OCI-LY1 (cell line): ENCODE results near the gene PLCG1.

Experiments used
- H2AFZ ChIP-seq: fragments of 200-600 bp; sonication (generic), shearing (Covaris generic); 2 replicates; pipeline ENCODE4 v1.6.0; 2014; ENCODE audit warnings: antibody characterized with exemption, mild to moderate bottlenecking, low read length
- H3F3A ChIP-seq: fragments of 200-600 bp; sonication (generic), shearing (Covaris generic); 2 replicates; pipeline ENCODE4 v1.6.0; 2014; ENCODE audit warnings: mild to moderate bottlenecking, antibody characterized with exemption, low read length, moderate library complexity; ENCODE audit not compliant: insufficient read depth
- H3K27ac ChIP-seq: fragments of 200-600 bp; sonication (generic); 2 replicates; pipeline ENCODE4 v1.5.1; 2014; ENCODE audit warnings: low read length, mixed run types, mild to moderate bottlenecking, low read depth; ENCODE audit not compliant: poor library complexity, severe bottlenecking
- H3K27me3 ChIP-seq: fragments of 200-600 bp; sonication (generic); 2 replicates; pipeline ENCODE4 v1.6.0; 2014; ENCODE audit warnings: antibody characterized with exemption, mild to moderate bottlenecking, low read length, moderate library complexity; ENCODE audit not compliant: insufficient read depth
- H3K36me3 ChIP-seq: fragments of 200-600 bp; sonication (generic); 2 replicates; pipeline ENCODE4 v1.6.1; 2014; ENCODE audit warnings: mild to moderate bottlenecking, antibody characterized with exemption, low read length, moderate library complexity, mixed read lengths; ENCODE audit not compliant: insufficient read depth
- H3K4me1 ChIP-seq: fragments of 200-600 bp; sonication (generic); 2 replicates; pipeline ENCODE4 v1.5.1; 2014; ENCODE audit warnings: mild to moderate bottlenecking, low read length, moderate library complexity; ENCODE audit not compliant: insufficient read depth, severe bottlenecking
- H3K4me2 ChIP-seq: fragments of 200-600 bp; sonication (generic), shearing (Covaris generic); 2 replicates; pipeline ENCODE4 v1.6.1; 2014; ENCODE audit warnings: low read length
- H3K4me3 ChIP-seq: fragments of 200-600 bp; sonication (generic); 2 replicates; pipeline ENCODE4 v1.5.1; 2014; ENCODE audit warnings: low read length, low read depth, mild to moderate bottlenecking, mixed read lengths; ENCODE audit not compliant: poor library complexity, severe bottlenecking
- H3K79me2 ChIP-seq: fragments of 200-600 bp; shearing (Covaris generic); 2 replicates; pipeline ENCODE4 v1.6.1; 2016; ENCODE audit warnings: mixed run types, low read length, mixed read lengths; ENCODE audit not compliant: insufficient read depth
- H3K9ac ChIP-seq: fragments of 200-600 bp; sonication (generic), shearing (Covaris generic); 2 replicates; pipeline ENCODE4 v1.6.1; 2014; ENCODE audit warnings: mild to moderate bottlenecking, low read length, mixed read lengths
- H3K9me2 ChIP-seq: fragments of 200-600 bp; sonication (generic), shearing (Covaris generic); 2 replicates; pipeline ENCODE4 v1.6.1; 2014; ENCODE audit warnings: low read depth, mild to moderate bottlenecking, low read length, mixed read lengths
- H3K9me3 ChIP-seq: fragments of 200-600 bp; shearing (Covaris generic); 2 replicates; pipeline ENCODE4 v1.6.1; 2014; ENCODE audit warnings: low read length, mixed read lengths
- H4K20me1 ChIP-seq: fragments of 200-600 bp; sonication (generic), shearing (Covaris generic); 2 replicates; pipeline ENCODE4 v1.6.0; 2016; ENCODE audit warnings: mild to moderate bottlenecking, low read length; ENCODE audit not compliant: insufficient read depth
- EZH2 ChIP-seq: fragments of 200-600 bp; sonication (generic), shearing (Covaris generic); IDR thresholded peaks from 2 replicates; pipeline ENCODE4 v1.8.0; 2017; ENCODE audit warnings: borderline replicate concordance, mixed run types, mild to moderate bottlenecking, antibody characterized with exemption, low read length, moderate library complexity, mixed read lengths
- TF ChIP-seq, protein P1 (sequence below): fragments of 200-600 bp; sonication (generic), shearing (Covaris generic); IDR thresholded peaks from 2 replicates; pipeline ENCODE4 v1.5.1; 2017; ENCODE audit warnings: mild to moderate bottlenecking, antibody characterized with exemption, low read length, moderate library complexity, mixed read lengths

PLCG1 gene

GRCh38 chr20:41091927-41092326 lies 45.4 kb upstream of the PLCG1 start:
- Histone ChIP-seq H3K27ac (no peak overlapping the region), H3K4me3 (no peak overlapping the region), H3K9me2 (no peaks in the 10 kb centered on the region), H3K9me3 (no peaks in the 10 kb centered on the region), H3K9ac (no peak overlapping the region), H3K36me3 (peaks cover 92% of the 10 kb centered on the region), H3K27me3 (no peaks in the 10 kb centered on the region), H4K20me1 (peaks cover 2% of the 10 kb centered on the region; the same call in 1 of the 2 replicates), H2AFZ (no peak overlapping the region), H3K79me2 (no peaks in the 10 kb centered on the region), H3K4me1 (no peaks in the 10 kb centered on the region), H3K4me2 (no peak overlapping the region), H3F3A (peaks cover 10% of the 10 kb centered on the region; the same call in 1 of the 2 replicates)
- no peak for TF ChIP-seq EZH2
- TF ChIP-seq, protein P1, sequence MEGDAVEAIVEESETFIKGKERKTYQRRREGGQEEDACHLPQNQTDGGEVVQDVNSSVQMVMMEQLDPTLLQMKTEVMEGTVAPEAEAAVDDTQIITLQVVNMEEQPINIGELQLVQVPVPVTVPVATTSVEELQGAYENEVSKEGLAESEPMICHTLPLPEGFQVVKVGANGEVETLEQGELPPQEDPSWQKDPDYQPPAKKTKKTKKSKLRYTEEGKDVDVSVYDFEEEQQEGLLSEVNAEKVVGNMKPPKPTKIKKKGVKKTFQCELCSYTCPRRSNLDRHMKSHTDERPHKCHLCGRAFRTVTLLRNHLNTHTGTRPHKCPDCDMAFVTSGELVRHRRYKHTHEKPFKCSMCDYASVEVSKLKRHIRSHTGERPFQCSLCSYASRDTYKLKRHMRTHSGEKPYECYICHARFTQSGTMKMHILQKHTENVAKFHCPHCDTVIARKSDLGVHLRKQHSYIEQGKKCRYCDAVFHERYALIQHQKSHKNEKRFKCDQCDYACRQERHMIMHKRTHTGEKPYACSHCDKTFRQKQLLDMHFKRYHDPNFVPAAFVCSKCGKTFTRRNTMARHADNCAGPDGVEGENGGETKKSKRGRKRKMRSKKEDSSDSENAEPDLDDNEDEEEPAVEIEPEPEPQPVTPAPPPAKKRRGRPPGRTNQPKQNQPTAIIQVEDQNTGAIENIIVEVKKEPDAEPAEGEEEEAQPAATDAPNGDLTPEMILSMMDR: no peak

GRCh38 chr20:41094353-41095055 lies 42.8 kb upstream of the PLCG1 start:
- peaks cover 93% of the 10 kb centered on the region for H3K36me3 ChIP-seq
- no peaks in the 10 kb centered on the region for H3K27me3 ChIP-seq
- H3K9me3 ChIP-seq: no peaks in the 10 kb centered on the region
- H3K4me3 ChIP-seq: no peak overlapping the region
- no peak for TF ChIP-seq EZH2
- TF ChIP-seq, protein P1: no peak
- peaks cover 2% of the 10 kb centered on the region; the same call in 1 of the 2 replicates for H4K20me1 ChIP-seq
- peak overlapping the region; percentile 4 for H3K27ac ChIP-seq
- H3K4me2 ChIP-seq: no peak overlapping the region
- H3K4me1 ChIP-seq: no peaks in the 10 kb centered on the region
- no peak overlapping the region for H2AFZ ChIP-seq
- peaks cover 10% of the 10 kb centered on the region; the same call in 1 of the 2 replicates for H3F3A ChIP-seq
- no peaks in the 10 kb centered on the region for H3K9me2 ChIP-seq
- no peaks in the 10 kb centered on the region for H3K79me2 ChIP-seq
- no peak overlapping the region for H3K9ac ChIP-seq

DNA sequence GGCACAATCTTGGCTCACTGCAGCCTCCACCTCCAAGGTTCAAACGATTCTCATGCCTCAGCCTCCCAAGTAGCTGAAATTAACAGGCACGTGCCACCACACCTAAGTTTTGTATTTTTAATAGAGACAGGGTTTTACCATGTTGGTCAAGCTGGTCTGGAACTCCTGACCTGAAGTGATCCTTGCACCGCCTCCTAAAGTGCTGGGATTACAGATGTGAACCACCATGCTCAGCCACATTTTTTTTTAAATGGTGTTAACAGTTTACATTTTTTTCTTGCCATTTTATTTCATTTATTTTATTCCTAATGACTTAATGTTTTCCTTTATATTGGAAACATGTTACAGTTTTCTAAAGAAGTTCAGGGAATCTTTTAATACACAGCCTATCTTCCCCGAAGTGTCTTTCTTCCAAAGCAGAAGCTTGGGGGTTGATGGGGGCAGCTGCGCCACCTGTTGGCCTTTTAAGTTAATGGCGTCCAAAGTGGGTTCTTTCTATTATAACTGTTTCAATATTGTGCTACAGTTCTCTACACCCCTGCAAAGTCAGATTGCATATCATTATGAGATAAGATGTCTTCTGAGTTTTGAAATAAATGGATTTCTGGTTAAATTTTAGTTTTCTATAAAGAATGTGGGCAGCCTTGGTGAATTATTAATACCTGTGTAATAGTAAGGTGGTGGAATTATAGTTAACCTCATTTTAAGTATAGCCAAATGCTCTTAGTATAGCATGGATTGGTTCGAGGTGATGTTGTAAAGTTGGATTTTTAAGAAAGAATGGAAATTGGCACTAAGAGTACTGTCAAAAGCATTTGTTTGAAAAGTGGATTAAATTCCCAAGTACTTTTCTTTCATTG lies 42.0 kb upstream of the PLCG1 start:
- no peaks in the 10 kb centered on the region for H3K4me1 ChIP-seq
- H3K4me2 ChIP-seq: no peak overlapping the region
- no peaks in the 10 kb centered on the region for H3K27me3 ChIP-seq
- no peaks in the 10 kb centered on the region for H3K9me2 ChIP-seq
- H4K20me1 ChIP-seq: peaks cover 2% of the 10 kb centered on the region; the same call in 1 of the 2 replicates
- H3K36me3 ChIP-seq: peaks cover 93% of the 10 kb centered on the region
- H3K27ac ChIP-seq: no peak overlapping the region
- H3K9me3 ChIP-seq: no peaks in the 10 kb centered on the region
- no peak overlapping the region for H3K9ac ChIP-seq
- H2AFZ ChIP-seq: no peak overlapping the region
- H3F3A ChIP-seq: peaks cover 13% of the 10 kb centered on the region
- no peaks in the 10 kb centered on the region for H3K79me2 ChIP-seq
- no peak for TF ChIP-seq EZH2
- TF ChIP-seq, protein P1: peak; percentile 89
- H3K4me3 ChIP-seq: no peak overlapping the region
